Body of pancreas (tissue), 4 donors: ENCODE measurements around the gene PLCB1. TPM values are rescaled to one million over a fixed set of nuclear protein-coding genes. Genes with fewer than 3 reads are reported as not detected.

Experiments
- ATAC-seq: fragments of 150-250 bp; one replicate; pipeline ENCODE4 v1.9.1; 2016
- DNase-seq, 4 donors: peaks; one replicate each; pipeline ENCODE4 v3.0.0-alpha.2; 2019
- H3K27ac ChIP-seq, 4 donors: fragments of 200-600 bp; sonication (generic); 1 replicate in 3 of 4; 2 replicates in 1 of 4; pipeline versions ENCODE4 v1.5.1 to v1.6.1; 2016 to 2019; ENCODE audit warnings: mild to moderate bottlenecking in 1 of 4, mixed read lengths in 1 of 4, moderate library complexity in 1 of 4
- H3K27me3 ChIP-seq, 2 donors: fragments of 200-600 bp; sonication (generic); one replicate each; pipeline ENCODE4 v1.6.0; 2016; ENCODE audit warnings: mild to moderate bottlenecking in 1 of 2
- H3K36me3 ChIP-seq, 2 donors: fragments of 200-600 bp; sonication (generic); replicated peaks in 1 of 2; 2 replicates each; pipeline ENCODE4 v1.5.1; 2016; ENCODE audit warnings: low read depth in 2 of 2; ENCODE audit not compliant: insufficient read depth in 1 of 2
- H3K4me1 ChIP-seq: fragments of 200-600 bp; sonication (generic); one replicate; pipeline ENCODE4 v1.6.0; 2016
- H3K4me3 ChIP-seq, 2 donors: fragments of 200-600 bp; sonication (generic); 1 replicate in 1 of 2; 2 replicates in 1 of 2; pipeline ENCODE4 v1.5.1; 2016 to 2019
- H3K9me3 ChIP-seq, 3 donors: fragments of 200-600 bp; sonication (generic); 1 replicate in 2 of 3; 2 replicates in 1 of 3; pipeline ENCODE4 v1.5.1; 2016
- POLR2A ChIP-seq, 3 donors: fragments of 450-650 bp; IDR thresholded peaks; one replicate each; pipeline ENCODE4 v1.6.1; 2016; ENCODE audit warnings: antibody characterized with exemption in 3 of 3, mild to moderate bottlenecking in 2 of 3
- WGBS, 2 donors: methylation state at CpG; one replicate each; pipeline ENCODE4 v1.1.5; 2017; 5-methylcytosine and 5-hydroxymethylcytosine counted together
- intact Hi-C: fragments of 100-400 bp; cut with DNase I; formaldehyde crosslinking; loops from one replicate; pipeline ENCODE4 v1.15.1; 2023
- total RNA-seq, 2 donors: library from RNA; depleted of rRNA; stranded (reverse); fragments of >200 nt; gene quantifications; one replicate each; pipeline ENCODE4 v1.1.0, GENCODE V29; 2016
- TF ChIP-seq, protein P1 (sequence below), 7 experiments: fragments of 450-650 bp in 4 of 7; fragments of 200-600 bp in 3 of 7; sonication (generic) in 3 of 7; IDR thresholded peaks; one replicate each; pipeline ENCODE4 v1.5.1; 2016 to 2019; ENCODE audit warnings: antibody characterized with exemption in 7 of 7

PLCB1 gene
- total RNA-seq, 2 donors from 2014 or later, result 32.9 to 46.1 TPM

DNA sequence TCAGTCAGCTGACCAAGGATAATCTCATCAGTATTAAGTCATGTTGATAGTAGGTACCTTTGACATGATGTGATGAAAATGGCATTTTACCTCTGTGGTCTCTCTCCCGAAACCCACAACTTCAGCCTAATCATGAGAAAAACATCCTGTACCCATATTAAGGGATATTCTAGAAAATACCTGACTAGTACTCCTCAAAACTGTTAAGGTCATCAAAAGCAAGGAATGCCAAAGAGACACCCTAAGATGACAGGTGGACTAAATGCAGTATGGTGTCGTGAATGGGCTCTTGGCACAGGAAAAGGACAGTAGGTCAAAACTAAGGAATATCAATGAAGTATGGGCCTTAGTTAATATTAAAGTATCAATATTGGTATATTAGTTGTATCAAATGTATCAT lies 221.4 kb downstream of the PLCB1 start:
- ATAC-seq (no peak), DNase-seq (no peak)
- no peaks in the 10 kb centered on the region for H3K27me3 ChIP-seq
- H3K27ac ChIP-seq, result no peak overlapping the region
- H3K4me1 ChIP-seq, result peaks cover under 1% of the 10 kb centered on the region
- TF ChIP-seq, protein P1, sequence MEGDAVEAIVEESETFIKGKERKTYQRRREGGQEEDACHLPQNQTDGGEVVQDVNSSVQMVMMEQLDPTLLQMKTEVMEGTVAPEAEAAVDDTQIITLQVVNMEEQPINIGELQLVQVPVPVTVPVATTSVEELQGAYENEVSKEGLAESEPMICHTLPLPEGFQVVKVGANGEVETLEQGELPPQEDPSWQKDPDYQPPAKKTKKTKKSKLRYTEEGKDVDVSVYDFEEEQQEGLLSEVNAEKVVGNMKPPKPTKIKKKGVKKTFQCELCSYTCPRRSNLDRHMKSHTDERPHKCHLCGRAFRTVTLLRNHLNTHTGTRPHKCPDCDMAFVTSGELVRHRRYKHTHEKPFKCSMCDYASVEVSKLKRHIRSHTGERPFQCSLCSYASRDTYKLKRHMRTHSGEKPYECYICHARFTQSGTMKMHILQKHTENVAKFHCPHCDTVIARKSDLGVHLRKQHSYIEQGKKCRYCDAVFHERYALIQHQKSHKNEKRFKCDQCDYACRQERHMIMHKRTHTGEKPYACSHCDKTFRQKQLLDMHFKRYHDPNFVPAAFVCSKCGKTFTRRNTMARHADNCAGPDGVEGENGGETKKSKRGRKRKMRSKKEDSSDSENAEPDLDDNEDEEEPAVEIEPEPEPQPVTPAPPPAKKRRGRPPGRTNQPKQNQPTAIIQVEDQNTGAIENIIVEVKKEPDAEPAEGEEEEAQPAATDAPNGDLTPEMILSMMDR (IDR thresholded peaks at IDR 0.05), result no peak
- TF ChIP-seq POLR2A (IDR thresholded peaks at IDR 0.05), result no peak
- no peak overlapping the region for H3K4me3 ChIP-seq
- intact Hi-C loops, result no loop called here
- H3K9me3 ChIP-seq, result no peaks in the 10 kb centered on the region
- 96 to 98% methylated on average over 2 of the region's 2 CpGs for WGBS, 2 donors
- no peaks in the 10 kb centered on the region for H3K36me3 ChIP-seq

DNA sequence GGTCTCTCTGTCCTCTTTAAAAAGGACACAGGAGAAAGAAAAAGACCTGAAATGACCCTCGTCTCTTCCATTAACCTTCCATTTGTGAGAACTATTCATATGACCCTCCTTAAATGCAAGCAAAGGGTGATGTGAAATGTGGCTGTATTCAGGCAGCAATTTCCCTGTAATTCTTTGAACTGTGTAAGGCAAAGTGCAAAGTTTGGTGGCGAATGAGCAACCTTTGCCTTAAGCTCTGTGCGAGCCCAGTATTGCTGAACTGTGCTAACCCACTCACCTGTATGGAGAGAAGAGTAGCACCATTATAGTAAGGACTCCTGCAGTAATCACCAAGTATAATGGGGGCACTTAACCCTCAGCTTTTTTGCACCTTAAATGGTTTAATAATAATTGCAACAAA lies 223.4 kb downstream of the PLCB1 start:
- Histone ChIP-seq H3K27ac (no peak overlapping the region), H3K4me3 (no peak overlapping the region), H3K9me3 (no peaks in the 10 kb centered on the region), H3K4me1 (no peaks in the 10 kb centered on the region), H3K27me3 (no peaks in the 10 kb centered on the region), H3K36me3 (no peaks in the 10 kb centered on the region)
- no peak for ATAC-seq
- no peak for DNase-seq
- intact Hi-C loops, result no loop called here
- no peak for TF ChIP-seq POLR2A (IDR thresholded peaks at IDR 0.05)
- TF ChIP-seq, protein P1 (IDR thresholded peaks at IDR 0.05), result no peak
- WGBS, 2 donors, result 74 to 84% methylated on average over 3 of the region's 3 CpGs

DNA sequence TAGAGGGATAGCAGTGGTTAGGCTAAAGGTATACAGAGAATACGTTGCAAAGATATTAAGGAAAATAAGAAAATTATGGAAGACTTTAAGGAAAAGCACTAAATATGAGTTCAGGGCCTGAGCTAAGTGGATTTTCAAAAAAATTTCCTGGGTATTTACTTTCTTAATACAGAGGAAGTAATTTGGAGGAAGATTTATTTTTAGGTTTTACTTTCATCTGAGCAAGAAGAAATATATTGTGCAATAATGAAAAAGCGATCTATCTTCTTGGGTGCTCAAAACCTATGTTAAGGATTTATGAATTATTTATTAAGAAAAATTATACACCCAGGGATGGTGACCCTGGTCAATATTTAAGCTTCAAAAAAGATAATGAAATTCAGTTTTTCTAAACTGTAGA lies 224.7 kb downstream of the PLCB1 start:
- Histone ChIP-seq H3K36me3 (no peaks in the 10 kb centered on the region), H3K9me3 (no peaks in the 10 kb centered on the region), H3K4me1 (peaks cover 9% of the 10 kb centered on the region), H3K27ac (no peak overlapping the region), H3K4me3 (no peak overlapping the region), H3K27me3 (no peaks in the 10 kb centered on the region)
- intact Hi-C loops, result no loop called here
- WGBS, 2 donors, result 81 to 86% methylated on average over 2 of the region's 2 CpGs
- TF ChIP-seq POLR2A (IDR thresholded peaks at IDR 0.05), result no peak
- TF ChIP-seq, protein P1 (IDR thresholded peaks at IDR 0.05), result no peak
- ATAC-seq (no peak), DNase-seq (no peak)

DNA sequence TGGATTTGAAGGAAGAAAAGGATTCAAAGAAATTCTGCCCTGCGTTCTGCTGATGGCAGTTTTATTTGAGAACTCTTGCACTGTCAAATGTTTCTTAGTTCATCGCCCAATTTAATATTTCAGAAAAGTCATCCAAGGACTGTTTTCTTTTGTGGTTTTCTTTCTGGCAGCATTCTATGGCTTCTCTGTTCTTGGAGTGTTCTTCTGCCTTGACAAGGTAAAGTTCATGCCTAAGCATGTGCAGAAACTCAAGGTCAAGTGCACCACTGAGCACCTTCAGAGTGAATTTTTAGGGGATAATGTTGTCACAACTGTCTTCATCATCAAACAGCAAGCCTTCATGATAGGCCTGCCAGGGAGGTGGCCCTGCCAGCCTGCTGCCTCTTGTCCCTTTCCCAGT lies 225.6 kb downstream of the PLCB1 start:
- Histone ChIP-seq H3K4me3 (no peak overlapping the region), H3K27ac (no peak overlapping the region), H3K9me3 (no peaks in the 10 kb centered on the region), H3K36me3 (no peaks in the 10 kb centered on the region), H3K27me3 (no peaks in the 10 kb centered on the region), H3K4me1 (peaks cover 15% of the 10 kb centered on the region)
- no peak for TF ChIP-seq POLR2A (IDR thresholded peaks at IDR 0.05)
- TF ChIP-seq, protein P1 (IDR thresholded peaks at IDR 0.05), result no peak
- no peak for ATAC-seq
- no peak for DNase-seq
- intact Hi-C loops, result no loop called here
- 75 to 89% methylated on average over 2 of the region's 2 CpGs for WGBS, 2 donors

DNA sequence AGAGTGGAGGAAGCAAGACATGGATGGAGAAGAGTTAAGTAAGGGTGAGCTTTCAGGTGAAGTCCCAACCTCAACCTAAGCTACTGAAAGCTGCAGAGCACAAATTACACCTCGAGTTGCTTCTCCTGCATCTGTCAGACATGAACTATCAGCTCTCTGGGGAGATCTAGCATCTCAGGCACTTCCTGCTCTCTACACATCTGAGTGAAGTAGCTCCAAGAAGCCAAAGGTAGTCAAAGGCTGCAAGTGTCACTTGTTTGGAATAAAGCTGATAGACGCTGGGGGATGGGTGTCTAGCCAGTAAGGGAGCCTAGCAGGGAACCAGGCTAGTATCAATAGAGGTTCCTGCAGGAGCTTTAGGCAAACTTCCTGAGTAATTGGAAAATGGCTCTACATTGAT lies 228.0 kb downstream of the PLCB1 start:
- intact Hi-C loops, result no loop called here
- Histone ChIP-seq H3K9me3 (no peaks in the 10 kb centered on the region), H3K27me3 (no peaks in the 10 kb centered on the region), H3K4me3 (no peak overlapping the region), H3K4me1 (peaks cover 17% of the 10 kb centered on the region), H3K36me3 (no peaks in the 10 kb centered on the region), H3K27ac (no peak overlapping the region)
- DNase-seq (no peak), ATAC-seq (no peak)
- 53 to 63% methylated on average over 2 of the region's 2 CpGs for WGBS, 2 donors
- TF ChIP-seq, protein P1 (IDR thresholded peaks at IDR 0.05), result no peak
- no peak for TF ChIP-seq POLR2A (IDR thresholded peaks at IDR 0.05)
